Right ventricle myocardium superior (tissue), 1 donor: ENCODE data around the gene PNLIPRP1. TPM values are rescaled to one million over a fixed set of nuclear protein-coding genes. Genes with fewer than 3 reads are reported as not detected.

Experiments used
- ATAC-seq: fragments of 200-7000 bp; cut with Tn5 transposase; one replicate; pipeline ENCODE4 v1.9.1; 2020; ENCODE audit warnings: mild to moderate bottlenecking; ENCODE audit not compliant: poor library complexity
- DNase-seq: peaks from one replicate; pipeline ENCODE4 v3.0.0-alpha.2; 2020
- intact Hi-C: fragments of 100-400 bp; cut with DNase I; formaldehyde crosslinking; loops from one replicate; pipeline ENCODE4 v1.11.2; 2022
- long read RNA-seq: library from polyadenylated mRNA; unstranded; transcript quantifications from one replicate; pipeline ENCODE4 v2.0.0, GENCODE V29; 2021
- total RNA-seq: library from RNA; stranded (reverse); fragmentation: NEBNext Ultra II Directional; extraction: Animal tissue kit (Norgen Biotek cat#: 25700); gene quantifications from one replicate; pipeline ENCODE4 v1.2.1, GENCODE V29; 2021
- donor health status: DM: no; HTN: yes; CAD: no; lungs with severe emphysema.

PNLIPRP1 gene
- not detected for total RNA-seq
- long read RNA-seq = 0 reads

DNA sequence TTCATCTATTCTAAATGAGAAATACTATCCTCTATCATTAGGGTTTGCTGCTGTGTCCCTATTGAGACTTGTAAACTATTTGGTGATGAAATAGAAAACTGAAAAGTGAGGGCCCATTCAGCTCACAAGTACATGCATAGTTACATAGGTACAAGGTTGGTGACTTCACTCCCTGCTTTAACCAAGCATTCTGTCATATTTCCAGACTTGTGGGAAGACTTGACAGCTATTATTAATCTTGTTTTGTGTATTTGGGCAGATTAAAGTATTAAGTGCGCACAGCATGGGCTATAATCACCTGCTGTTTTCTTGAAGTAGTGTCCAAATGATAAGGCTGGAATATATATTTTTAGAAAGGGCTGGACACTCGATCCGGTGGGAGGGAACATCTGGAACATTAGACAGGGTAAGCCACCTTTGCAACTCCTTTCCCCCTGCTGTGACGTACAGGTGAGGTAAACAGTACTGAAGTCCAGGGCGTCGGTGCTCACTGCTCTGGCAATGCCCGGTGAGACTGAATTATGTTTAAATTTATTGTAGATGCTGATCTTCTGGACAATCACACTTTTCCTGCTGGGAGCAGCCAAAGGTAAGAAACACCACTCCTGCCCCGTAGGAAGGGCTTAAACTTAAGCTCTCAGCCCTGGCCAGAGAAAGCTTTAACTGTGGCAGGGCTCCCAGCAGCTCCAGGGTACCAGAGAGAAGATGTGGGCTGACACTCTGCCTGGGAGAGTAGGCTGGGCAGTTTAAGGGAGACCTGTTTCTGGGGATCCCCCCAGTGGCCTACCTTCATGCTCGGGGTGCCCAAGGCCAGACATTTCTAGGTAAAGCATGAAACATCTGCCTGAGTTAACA lies at the start of gene PNLIPRP1:
TSS of gene PNLIPRP1 (plus strand) at position 370 of the 855 bp plus-strand sequence. CDS start at position 541, 171 bp downstream.
- ATAC-seq = no peak
- intact Hi-C loops = no loop called here
- no peak for DNase-seq

GRCh38 chr10:116542007-116542677 lies 48.6 kb upstream of the PNLIPRP1 start:
- intact Hi-C loops = no loop called here
- ATAC-seq = no peak
- no peak for DNase-seq

DNA sequence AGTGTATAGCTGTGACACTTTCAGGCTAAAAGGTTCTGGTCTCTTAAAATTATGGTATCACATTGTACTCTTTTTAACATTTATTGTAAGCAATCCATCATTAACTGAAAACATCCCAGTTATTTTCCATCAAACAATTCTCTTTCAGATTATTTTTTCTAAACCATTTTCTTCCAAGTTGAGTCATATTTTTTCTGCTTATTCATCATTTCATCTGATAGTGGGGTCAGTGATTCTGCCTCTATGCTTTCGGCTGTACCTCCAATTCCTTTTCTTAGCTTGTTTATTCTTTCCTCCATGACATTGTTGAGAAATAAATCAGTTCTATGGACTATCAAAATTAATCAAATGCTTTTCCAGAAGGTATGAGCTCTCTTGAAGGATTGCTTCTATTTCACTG lies 45.6 kb upstream of the PNLIPRP1 start:
- intact Hi-C loops = no loop called here
- ATAC-seq = no peak
- DNase-seq = no peak

DNA sequence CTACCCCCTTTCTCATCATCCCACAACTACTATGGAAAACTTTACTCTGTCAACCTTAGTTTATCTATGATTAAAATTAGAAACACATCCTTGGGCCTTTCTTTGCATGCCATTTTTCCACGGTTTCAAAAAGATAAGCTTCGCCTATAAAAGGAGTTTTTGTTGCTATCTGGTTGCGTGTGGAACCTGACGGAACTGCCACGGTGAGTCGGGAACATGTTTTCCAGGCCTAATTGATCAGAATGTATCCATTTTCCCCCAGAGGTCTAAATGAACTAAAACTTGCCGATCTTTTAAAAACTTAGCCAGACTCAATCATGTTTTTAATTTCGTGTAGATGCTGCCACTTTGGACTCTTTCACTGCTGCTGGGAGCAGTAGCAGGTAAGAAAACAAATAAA lies 45.0 kb upstream of the PNLIPRP1 start, which contains the start of gene PNLIP:
TSS of gene PNLIP (plus strand) at position 176 of the 400 bp plus-strand sequence. CDS start at position 338, 162 bp downstream.
- intact Hi-C loops = no loop called here
- DNase-seq (no peak), ATAC-seq (no peak)

GRCh38 chr10:116548301-116548700 lies 42.5 kb upstream of the PNLIPRP1 start:
- intact Hi-C loops = no loop called here
- ATAC-seq = no peak
- DNase-seq = no peak

- no peak for ATAC-seq
- intact Hi-C loops = no loop called here
- no peak for DNase-seq
These were observed 37.3 kb upstream of the PNLIPRP1 start for GRCh38 chr10:116553378-116553980.

DNA sequence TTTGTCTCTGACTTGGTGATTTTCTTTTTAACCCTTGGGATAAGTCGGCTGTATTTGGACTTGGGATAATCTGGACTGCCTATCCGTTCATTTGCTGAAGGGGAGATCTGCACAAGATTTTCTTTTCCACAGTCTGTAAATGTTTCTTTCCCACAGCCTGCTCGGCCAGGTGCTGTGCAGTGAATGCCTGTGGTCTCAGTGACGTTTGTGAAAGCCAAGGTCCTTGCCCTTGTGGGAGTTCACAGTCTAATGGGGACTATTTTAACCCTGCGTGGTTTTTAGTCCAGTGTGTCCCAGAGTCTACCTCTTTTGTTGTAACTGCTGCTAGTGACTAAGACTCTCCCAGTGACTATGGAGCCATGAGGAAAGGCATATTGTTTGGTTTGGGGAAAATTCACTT lies 36.1 kb upstream of the PNLIPRP1 start:
- no peak for ATAC-seq
- no peak for DNase-seq
- intact Hi-C loops = no loop called here

DNA sequence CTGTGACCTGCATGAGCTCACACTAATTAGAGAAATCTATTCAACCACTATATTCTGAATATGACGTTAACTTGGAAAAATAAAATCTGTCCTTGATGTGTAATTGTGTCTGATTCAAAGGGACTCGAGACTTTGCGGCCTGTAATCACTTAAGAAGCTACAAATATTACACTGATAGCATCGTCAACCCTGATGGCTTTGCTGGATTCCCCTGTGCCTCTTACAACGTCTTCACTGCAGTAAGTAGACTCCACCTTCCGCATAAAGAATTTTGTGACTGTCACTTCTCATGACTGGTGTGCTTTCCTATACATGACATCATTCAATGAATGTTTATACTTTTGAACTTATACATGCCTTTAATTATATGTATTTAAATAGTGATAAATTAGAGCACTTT lies 34.9 kb upstream of the PNLIPRP1 start:
- no peak for ATAC-seq
- intact Hi-C loops = no loop called here
- DNase-seq = no peak

DNA sequence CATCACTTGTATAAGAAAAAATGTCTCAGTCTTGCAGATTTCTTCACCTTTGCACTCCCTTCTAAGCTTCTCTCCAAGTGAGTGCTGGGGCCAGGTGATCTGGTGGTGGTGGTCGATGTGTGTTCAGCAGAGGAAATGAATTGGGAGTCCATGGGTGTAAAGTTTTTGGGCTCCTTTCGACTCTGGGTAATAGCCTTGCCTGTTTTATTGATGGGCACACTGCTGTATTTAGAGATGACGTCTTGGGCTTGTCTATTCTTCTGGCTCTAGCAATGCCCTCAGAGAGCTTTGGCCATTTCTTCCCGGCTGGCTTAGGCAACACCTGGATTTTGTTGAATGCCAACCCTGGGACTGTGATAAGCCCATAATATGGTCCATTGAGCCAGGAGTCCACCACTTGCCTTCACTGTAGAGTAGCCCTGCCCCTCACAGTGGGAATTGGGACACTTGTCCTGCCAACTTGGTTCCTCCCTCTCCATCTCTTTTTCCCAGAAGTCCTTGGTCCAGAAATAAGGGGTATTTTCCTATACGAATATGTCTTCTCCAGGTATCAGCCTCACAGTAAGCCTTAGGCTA lies 33.4 kb upstream of the PNLIPRP1 start:
- intact Hi-C loops = no loop called here
- ATAC-seq = no peak
- no peak for DNase-seq

DNA sequence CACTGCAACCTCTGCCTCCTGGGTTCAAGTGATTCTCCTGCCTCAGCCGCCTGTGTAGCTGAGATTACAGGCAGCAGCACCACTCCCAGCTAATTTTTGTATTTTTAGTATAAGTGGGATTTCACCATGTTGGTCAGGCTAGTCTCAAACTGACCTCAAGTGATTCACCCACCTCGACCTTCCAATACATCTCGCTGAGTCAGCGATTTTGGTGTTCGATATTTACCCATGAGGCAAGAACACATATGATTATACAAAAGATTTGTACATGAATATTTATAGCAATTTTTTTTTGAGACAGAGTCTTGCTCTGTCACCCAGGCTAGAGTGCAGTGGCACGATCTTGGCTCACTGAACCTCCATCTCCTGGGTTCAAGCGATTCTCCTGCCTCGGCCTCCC lies 25.2 kb upstream of the PNLIPRP1 start:
- intact Hi-C loops = no loop called here
- DNase-seq (no peak), ATAC-seq (no peak)

DNA sequence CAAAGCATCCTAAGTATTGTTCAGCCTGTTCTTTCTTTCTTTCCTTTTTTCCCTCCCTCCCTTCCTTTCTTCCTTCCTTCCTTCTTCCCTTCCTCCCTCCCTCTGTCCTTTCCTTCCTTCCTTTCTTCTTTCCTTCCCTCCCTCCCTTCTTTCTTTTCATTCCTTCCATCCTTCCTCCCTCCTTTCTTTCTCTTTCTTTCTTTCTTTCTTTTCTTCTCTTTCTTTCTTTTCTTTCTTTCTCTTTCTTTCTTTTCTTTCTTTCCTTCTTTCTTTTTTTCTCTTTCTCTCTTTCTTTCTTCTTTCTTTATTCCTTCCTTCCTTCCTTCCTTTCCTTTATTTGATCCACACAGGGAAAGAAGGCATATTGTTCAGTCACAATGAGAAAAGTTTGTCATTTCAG lies 23.8 kb upstream of the PNLIPRP1 start:
- ATAC-seq = no peak
- intact Hi-C loops = no loop called here
- no peak for DNase-seq

GRCh38 chr10:116567335-116567734 lies 23.4 kb upstream of the PNLIPRP1 start:
- intact Hi-C loops = no loop called here
- ATAC-seq = no peak
- no peak for DNase-seq

DNA sequence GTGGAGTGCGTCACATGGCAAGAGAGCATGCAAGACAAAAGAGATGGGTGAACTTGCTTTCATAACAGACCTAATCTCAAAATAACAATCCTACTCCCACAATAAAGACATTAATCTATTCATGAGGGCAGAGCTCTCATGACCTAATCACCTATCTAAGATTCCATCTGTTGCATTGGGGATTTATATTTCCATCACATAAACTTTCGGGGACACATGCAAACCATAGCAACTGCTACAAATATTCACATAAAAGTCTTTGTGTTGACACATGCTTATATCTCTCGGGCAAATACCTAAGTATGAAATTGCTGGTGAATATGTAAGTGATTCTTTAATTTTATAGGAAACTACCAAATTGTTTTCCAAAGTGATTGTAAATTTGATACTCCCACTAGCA lies 16.0 kb upstream of the PNLIPRP1 start:
- no peak for DNase-seq
- no peak for ATAC-seq
- intact Hi-C loops = no loop called here

GRCh38 chr10:116587878-116588591 lies 2.7 kb upstream of the PNLIPRP1 start:
- ATAC-seq (no peak), DNase-seq (no peak)
- intact Hi-C loops = no loop called here

- ATAC-seq (no peak), DNase-seq (no peak)
- intact Hi-C loops = no loop called here
These were observed 1.8 kb upstream of the PNLIPRP1 start for GRCh38 chr10:116588995-116589394.

DNA sequence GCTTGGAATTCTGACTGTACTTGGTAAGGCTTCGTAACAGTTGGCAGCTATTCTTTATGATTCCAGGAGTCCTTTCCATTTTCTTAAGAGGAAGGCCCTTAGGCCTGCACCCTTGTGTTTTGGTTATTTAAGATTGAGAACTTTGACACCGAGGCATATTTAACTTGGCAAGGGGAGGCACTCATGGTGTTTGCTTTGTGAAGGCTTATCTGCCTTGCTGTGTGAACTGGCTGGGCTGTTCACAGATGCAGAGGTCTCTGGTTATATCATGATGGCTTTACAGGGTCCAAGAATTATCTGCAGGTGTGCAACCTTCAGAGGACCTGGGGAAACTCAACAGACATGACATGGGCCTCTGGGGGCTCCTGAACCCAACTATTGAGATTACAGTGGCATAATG lies 833 bp upstream of the PNLIPRP1 start:
- intact Hi-C loops = no loop called here
- ATAC-seq (no peak), DNase-seq (no peak)

- intact Hi-C loops = no loop called here
- ATAC-seq (no peak), DNase-seq (no peak)
These were observed 2.5 kb downstream of the PNLIPRP1 start for GRCh38 chr10:116593139-116593740.

- ATAC-seq (no peak), DNase-seq (no peak)
- intact Hi-C loops = no loop called here
These were observed 3.8 kb downstream of the PNLIPRP1 start for GRCh38 chr10:116594525-116595035.
